SK-N-SH (cell line): ENCODE measurements around the gene MAD1L1.

Source experiments
- CTCF ChIP-seq: fragments of 200-600 bp; sonication (generic); IDR thresholded peaks from 2 replicates; pipeline ENCODE4 v1.6.1; 2017; ENCODE audit warnings: antibody characterized with exemption, mild to moderate bottlenecking, moderate library complexity
- EZH2phosphoT487 ChIP-seq: fragments of 200-600 bp; sonication (generic); IDR thresholded peaks from 2 replicates; pipeline ENCODE4 v1.6.1; 2017; ENCODE audit warnings: low read depth, mixed run types, mild to moderate bottlenecking, antibody characterized with exemption, moderate library complexity, borderline replicate concordance
- IRF3 ChIP-seq: fragments of 150-350 bp; IDR thresholded peaks from 2 replicates; pipeline ENCODE4 v1.6.1; 2016; ENCODE audit warnings: mild to moderate bottlenecking, low read depth, low read length
- NFIC ChIP-seq: IDR thresholded peaks from 2 replicates; pipeline ENCODE4 v1.4.0; 2012; ENCODE audit warnings: borderline replicate concordance
- PBX3 ChIP-seq: IDR thresholded peaks from 2 replicates; pipeline ENCODE4; 2012
- RAD21 ChIP-seq: IDR thresholded peaks from 2 replicates; pipeline ENCODE4 v1.6.1; 2012; ENCODE audit warnings: mild to moderate bottlenecking, low read length
- SIN3A ChIP-seq: IDR thresholded peaks from 2 replicates; pipeline ENCODE4 v1.6.1; 2012; ENCODE audit warnings: low read depth, mild to moderate bottlenecking, low read length, moderate library complexity, borderline replicate concordance
- TAF1 ChIP-seq: IDR thresholded peaks from 2 replicates; pipeline ENCODE4 v1.6.1; 2012; ENCODE audit warnings: low read depth, mild to moderate bottlenecking, low read length, moderate library complexity, borderline replicate concordance
- TCF12 ChIP-seq: IDR thresholded peaks from 2 replicates; pipeline ENCODE4 v1.4.0; 2012
- USF2 ChIP-seq: fragments of 150-350 bp; IDR thresholded peaks from 2 replicates; pipeline ENCODE4 v1.6.1; 2017; ENCODE audit warnings: antibody characterized with exemption, low read length, low read depth, borderline replicate concordance
- ZBTB33 ChIP-seq: IDR thresholded peaks from 2 replicates; pipeline ENCODE4 v1.4.0; 2012; ENCODE audit warnings: low read depth, borderline replicate concordance

GRCh38 chr7:1911571-1911970 is 321.2 kb downstream of the MAD1L1 start:
- TF ChIP-seq CTCF (no peak), IRF3 (no peak), PBX3 (no peak), RAD21 (no peak), TAF1 (no peak), ZBTB33 (no peak), EZH2phosphoT487 (no peak), USF2 (no peak), SIN3A (no peak), NFIC (no peak), TCF12 (no peak)
